Hepatocyte (in vitro differentiated cells): ENCODE results near the gene MGAT5. TPM values are rescaled to one million over a fixed set of nuclear protein-coding genes. Genes with fewer than 3 reads are reported as not detected.

ENCODE experiments used
- DNase-seq: peaks from one replicate; pipeline ENCODE4 v3.0.0-alpha.2; 2016; ENCODE audit warnings: low spot score
- H2AFZ ChIP-seq: fragments of 200-600 bp; sonication (generic); 2 replicates; pipeline ENCODE4 v1.6.0; 2016; ENCODE audit warnings: antibody characterized with exemption, mild to moderate bottlenecking
- H3K27ac ChIP-seq: fragments of 200-600 bp; sonication (generic); 2 replicates; pipeline ENCODE4 v1.5.1; 2016; ENCODE audit warnings: mild to moderate bottlenecking
- H3K27me3 ChIP-seq: fragments of 200-600 bp; sonication (generic); 2 replicates; pipeline ENCODE4 v1.6.1; 2016
- H3K36me3 ChIP-seq: fragments of 200-600 bp; sonication (generic); replicated peaks from 2 replicates; pipeline ENCODE4 v1.5.1; 2016; ENCODE audit warnings: low read depth; ENCODE audit not compliant: insufficient read depth
- H3K4me1 ChIP-seq: fragments of 200-600 bp; sonication (generic); 2 replicates; pipeline ENCODE4 v1.5.1; 2016; ENCODE audit warnings: mild to moderate bottlenecking, moderate library complexity; ENCODE audit not compliant: insufficient read depth
- H3K4me2 ChIP-seq: fragments of 200-600 bp; sonication (generic); 2 replicates; pipeline ENCODE4 v1.6.0; 2016
- H3K4me3 ChIP-seq: fragments of 200-600 bp; sonication (generic); 2 replicates; pipeline ENCODE4 v1.5.1; 2016; ENCODE audit warnings: mild to moderate bottlenecking
- H3K79me2 ChIP-seq: fragments of 200-600 bp; sonication (generic); 2 replicates; pipeline ENCODE4 v1.6.0; 2017; ENCODE audit warnings: mild to moderate bottlenecking
- H3K9me2 ChIP-seq: fragments of 200-600 bp; sonication (generic); replicated peaks from 2 replicates; pipeline ENCODE4 v1.6.0; 2017; ENCODE audit warnings: mild to moderate bottlenecking; ENCODE audit not compliant: insufficient read depth
- H3K9me3 ChIP-seq: fragments of 200-600 bp; sonication (generic); 2 replicates; pipeline ENCODE4 v1.5.1; 2016; ENCODE audit warnings: low read depth, mild to moderate bottlenecking
- H4K20me1 ChIP-seq: fragments of 200-600 bp; sonication (generic); 2 replicates; pipeline ENCODE4 v1.6.0; 2016; ENCODE audit warnings: mild to moderate bottlenecking; ENCODE audit not compliant: insufficient read depth, poor library complexity, severe bottlenecking
- EZH2 ChIP-seq: fragments of 200-600 bp; sonication (generic); IDR thresholded peaks from 2 replicates; pipeline ENCODE4 v1.6.1; 2016; ENCODE audit warnings: antibody characterized with exemption, mild to moderate bottlenecking, borderline replicate concordance
- EZH2phosphoT487 ChIP-seq: fragments of 200-600 bp; sonication (generic); IDR thresholded peaks from one replicate; pipeline ENCODE4 v1.6.1; 2018; ENCODE audit warnings: antibody characterized with exemption, mild to moderate bottlenecking, low read depth, moderate library complexity; ENCODE audit not compliant: unreplicated experiment, severe bottlenecking
- WGBS: methylation state at CpG from one replicate; pipeline ENCODE4 v1.1.6; 2016; ENCODE audit warnings: low lambda C conversion rate; ENCODE audit errors: missing lambda C conversion rate; 5-methylcytosine and 5-hydroxymethylcytosine counted together
- polyA plus RNA-seq: library from polyadenylated mRNA; unstranded; fragments of >200 nt; fragmentation: Nextera tagmentation; extraction: Ambion mirVana; gene quantifications from 2 replicates; pipeline ENCODE4 v1.2.1, GENCODE V29; 2016
- total RNA-seq: library from RNA; depleted of rRNA; stranded (reverse); fragments of >200 nt; gene quantifications from 2 replicates; pipeline ENCODE4 v1.2.3, GENCODE V29; 2014
- TF ChIP-seq, protein P1 (sequence below): fragments of 200-600 bp; sonication (generic); IDR thresholded peaks from 2 replicates; pipeline ENCODE4 v1.5.1; 2016; ENCODE audit warnings: antibody characterized with exemption, mild to moderate bottlenecking; ENCODE audit not compliant: poor library complexity

Gene MGAT5
- total and polyA plus RNA-seq, 2 experiments from 2014 or later, result 9.1 to 30.2 TPM

DNA sequence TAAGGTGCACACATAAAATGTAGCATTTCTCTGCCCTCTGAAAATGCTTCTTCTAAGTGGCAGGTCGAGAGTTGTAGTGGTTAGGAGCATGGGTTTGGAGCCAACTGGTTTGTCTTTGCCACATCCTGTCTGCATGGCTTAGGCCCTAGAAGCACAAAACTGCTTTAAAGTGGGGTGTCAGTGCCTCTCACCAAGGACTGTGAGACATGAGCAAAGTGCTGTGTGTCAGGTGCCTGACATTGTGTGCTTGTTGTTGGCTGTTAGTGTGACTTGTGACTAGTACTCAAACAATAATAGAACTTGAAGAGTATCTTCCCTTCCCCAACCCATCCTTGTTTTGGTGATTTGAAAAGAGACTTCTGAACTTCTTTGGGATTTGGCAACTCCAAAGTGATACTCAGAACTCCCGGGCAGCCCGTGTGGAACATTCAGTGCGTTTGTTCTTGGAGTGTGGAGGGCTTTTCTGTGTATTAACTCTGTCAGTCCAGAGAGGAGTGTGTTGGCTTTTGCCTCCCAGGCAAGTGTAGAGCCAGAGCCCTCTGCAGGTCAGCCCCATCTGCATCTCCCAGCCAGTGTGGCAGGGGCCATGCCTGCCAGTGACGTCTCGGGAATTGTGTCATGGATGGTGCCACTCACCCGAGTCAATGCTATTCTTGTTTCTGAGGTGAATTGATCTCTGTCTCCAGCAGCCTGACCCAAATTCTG lies 5.0 kb downstream of the MGAT5 start:
- no peak for DNase-seq
- H3K4me2 ChIP-seq, result no peak overlapping the region
- 90% methylated on average over 7 of the region's 7 CpGs for WGBS
- H3K4me3 ChIP-seq, result no peak overlapping the region
- H3K4me1 ChIP-seq, result peaks cover 7% of the 10 kb centered on the region
- no peak overlapping the region for H2AFZ ChIP-seq
- no peaks in the 10 kb centered on the region for H3K27me3 ChIP-seq
- H3K27ac ChIP-seq, result no peak overlapping the region
- no peaks in the 10 kb centered on the region for H4K20me1 ChIP-seq
- no peaks in the 10 kb centered on the region for H3K9me2 ChIP-seq
- H3K9me3 ChIP-seq, result no peaks in the 10 kb centered on the region
- H3K79me2 ChIP-seq, result peaks cover 4% of the 10 kb centered on the region
- H3K36me3 ChIP-seq, result no peaks in the 10 kb centered on the region
- no peak for TF ChIP-seq EZH2
- TF ChIP-seq, protein P1, sequence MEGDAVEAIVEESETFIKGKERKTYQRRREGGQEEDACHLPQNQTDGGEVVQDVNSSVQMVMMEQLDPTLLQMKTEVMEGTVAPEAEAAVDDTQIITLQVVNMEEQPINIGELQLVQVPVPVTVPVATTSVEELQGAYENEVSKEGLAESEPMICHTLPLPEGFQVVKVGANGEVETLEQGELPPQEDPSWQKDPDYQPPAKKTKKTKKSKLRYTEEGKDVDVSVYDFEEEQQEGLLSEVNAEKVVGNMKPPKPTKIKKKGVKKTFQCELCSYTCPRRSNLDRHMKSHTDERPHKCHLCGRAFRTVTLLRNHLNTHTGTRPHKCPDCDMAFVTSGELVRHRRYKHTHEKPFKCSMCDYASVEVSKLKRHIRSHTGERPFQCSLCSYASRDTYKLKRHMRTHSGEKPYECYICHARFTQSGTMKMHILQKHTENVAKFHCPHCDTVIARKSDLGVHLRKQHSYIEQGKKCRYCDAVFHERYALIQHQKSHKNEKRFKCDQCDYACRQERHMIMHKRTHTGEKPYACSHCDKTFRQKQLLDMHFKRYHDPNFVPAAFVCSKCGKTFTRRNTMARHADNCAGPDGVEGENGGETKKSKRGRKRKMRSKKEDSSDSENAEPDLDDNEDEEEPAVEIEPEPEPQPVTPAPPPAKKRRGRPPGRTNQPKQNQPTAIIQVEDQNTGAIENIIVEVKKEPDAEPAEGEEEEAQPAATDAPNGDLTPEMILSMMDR, result no peak
- no peak for TF ChIP-seq EZH2phosphoT487

- no peaks in the 10 kb centered on the region for H3K36me3 ChIP-seq
- H3K27me3 ChIP-seq, result no peaks in the 10 kb centered on the region
- no peak for DNase-seq
- WGBS, result 96% methylated on average over 2 of the region's 2 CpGs
- peaks cover 4% of the 10 kb centered on the region for H3K79me2 ChIP-seq
- no peak overlapping the region for H2AFZ ChIP-seq
- H3K4me2 ChIP-seq, result no peak overlapping the region
- TF ChIP-seq EZH2phosphoT487 (no peak), EZH2 (no peak)
- TF ChIP-seq, protein P1, result no peak
- peak overlapping the region; percentile 9 for H3K27ac ChIP-seq
- H3K9me2 ChIP-seq, result no peaks in the 10 kb centered on the region
- H3K4me1 ChIP-seq, result peaks cover 7% of the 10 kb centered on the region
- no peak overlapping the region for H3K4me3 ChIP-seq
- H4K20me1 ChIP-seq, result no peaks in the 10 kb centered on the region
- no peaks in the 10 kb centered on the region for H3K9me3 ChIP-seq
Measured at GRCh38 chr2:134259571-134259970, 5.7 kb downstream of the MGAT5 start.

DNA sequence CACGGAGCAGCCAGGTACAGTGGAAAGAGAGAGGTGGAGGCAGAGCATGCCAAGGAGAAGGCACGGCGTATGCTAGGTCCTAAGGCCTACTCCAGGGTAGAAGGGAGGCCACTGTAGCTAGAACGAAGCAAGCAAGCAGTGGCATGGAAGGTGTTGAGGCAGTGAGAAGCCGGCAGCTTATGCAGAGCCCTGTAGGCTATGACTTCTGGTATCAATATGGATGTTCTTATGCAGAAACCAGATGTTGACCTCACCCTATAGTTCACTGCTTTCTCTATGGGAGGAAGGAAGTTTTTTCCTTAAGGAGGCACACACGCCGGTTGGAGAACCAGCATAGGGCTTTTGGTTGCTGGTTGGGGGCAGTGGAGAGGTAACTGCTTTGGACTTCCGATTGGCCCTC lies 6.1 kb downstream of the MGAT5 start:
- no peak overlapping the region for H3K4me2 ChIP-seq
- whole genome bisulfite sequencing, result 91% methylated on average over 8 of the region's 8 CpGs

More for the DNA sequence above, 6.1 kb downstream of the MGAT5 start:
- H3K27me3 ChIP-seq, result no peaks in the 10 kb centered on the region
- DNase-seq, result no peak
- no peaks in the 10 kb centered on the region for H3K36me3 ChIP-seq
- H3K4me1 ChIP-seq, result peaks cover 7% of the 10 kb centered on the region
- no peak overlapping the region for H3K4me3 ChIP-seq
- no peak overlapping the region for H2AFZ ChIP-seq
- TF ChIP-seq, protein P1, result no peak
- TF ChIP-seq EZH2 (no peak), EZH2phosphoT487 (no peak)
- H3K9me3 ChIP-seq, result no peaks in the 10 kb centered on the region
- H3K79me2 ChIP-seq, result peaks cover 4% of the 10 kb centered on the region
- H3K9me2 ChIP-seq, result no peaks in the 10 kb centered on the region
- peak overlapping the region; percentile 9 for H3K27ac ChIP-seq
- no peaks in the 10 kb centered on the region for H4K20me1 ChIP-seq
